NCI-H774 (cell line): Measurements from ENCODE around the gene MCF2L.
A peak's percentile ranks its signal among the peaks of the same experiment; 100 is the strongest.

Experiments used
- DNase-seq: peaks from one replicate; lab custom pipeline; 2025; lab: John Stamatoyannopoulos, UW

The MCF2L gene

DNA sequence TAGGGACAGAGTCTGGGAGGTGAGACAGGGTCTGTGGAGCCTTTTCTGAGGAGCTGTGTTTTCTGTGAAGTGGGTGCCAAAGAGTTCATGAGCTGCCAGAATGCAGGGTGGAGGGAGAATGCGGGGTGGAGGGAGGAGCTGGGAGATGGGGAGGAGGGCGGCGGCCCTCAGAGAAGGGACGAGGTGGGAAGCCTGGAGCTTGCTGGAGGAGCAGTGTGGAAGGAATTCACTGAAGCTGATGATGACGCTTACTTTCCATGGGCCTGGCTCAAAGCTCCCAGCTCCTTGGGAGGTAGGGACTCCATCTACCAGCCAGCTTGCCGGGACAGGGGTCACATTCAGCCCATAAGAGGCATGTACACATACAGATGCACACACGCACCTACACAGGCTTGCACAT, 62.5 kb downstream of the MCF2L start:
- DNase-seq, result no peak

DNA sequence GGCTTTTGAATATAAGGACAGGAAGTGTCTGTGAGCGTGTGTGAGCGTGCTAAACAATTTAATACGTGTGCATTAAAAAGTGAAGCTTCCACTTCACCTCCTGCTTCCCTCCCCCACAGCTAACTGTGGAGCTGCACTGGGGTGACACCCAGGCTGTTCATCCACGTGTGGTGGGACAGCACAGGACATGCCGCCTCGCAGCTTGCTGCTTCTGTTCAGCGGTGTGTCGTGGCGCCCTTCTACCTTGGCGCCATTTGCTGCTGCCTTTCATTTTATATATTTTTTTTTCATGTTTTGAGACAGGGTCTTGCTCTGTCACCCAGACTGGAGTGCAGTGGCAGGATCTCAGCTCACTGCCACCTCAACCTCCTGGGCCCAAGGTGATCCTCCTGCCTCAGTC, 63.3 kb downstream of the MCF2L start:
- no peak for DNase-seq

DNA sequence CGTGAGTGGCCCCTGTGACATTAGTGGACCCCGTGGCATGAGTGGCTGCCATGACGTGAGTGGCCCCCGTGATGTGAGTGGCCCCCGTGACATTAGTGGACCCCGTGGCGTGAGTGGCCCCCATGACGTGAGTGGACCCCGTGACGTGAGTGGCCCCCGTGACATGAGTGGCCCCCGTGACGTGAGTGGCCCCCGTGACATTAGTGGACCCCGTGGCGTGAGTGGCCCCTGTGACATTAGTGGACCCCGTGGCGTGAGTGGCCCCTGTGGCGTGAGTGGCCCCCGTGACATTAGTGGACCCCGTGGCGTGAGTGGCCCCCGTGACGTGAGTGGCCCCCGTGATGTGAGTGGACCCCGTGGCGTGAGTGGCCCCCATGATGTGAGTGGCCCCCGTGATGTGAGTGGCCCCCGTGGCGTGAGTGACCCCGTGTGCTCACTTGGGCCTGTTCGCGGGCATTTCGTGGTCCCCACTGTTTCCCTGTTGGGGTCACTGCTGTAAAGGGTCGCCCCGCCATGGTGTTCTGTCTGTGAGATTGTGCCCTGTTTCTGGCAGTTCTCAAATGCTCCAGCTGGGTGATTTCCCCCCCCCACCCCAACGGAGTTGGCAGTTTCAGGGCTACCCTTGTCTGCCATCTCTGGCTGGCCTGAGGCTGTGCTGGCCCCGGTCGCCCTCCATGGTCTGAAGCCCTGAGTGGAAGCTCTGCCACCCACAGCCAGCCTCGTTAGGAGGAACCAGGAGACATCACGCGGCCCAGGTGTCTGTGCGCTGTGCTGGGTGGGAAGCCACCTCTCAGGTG, 64.2 kb downstream of the MCF2L start:
- no peak for DNase-seq

DNA sequence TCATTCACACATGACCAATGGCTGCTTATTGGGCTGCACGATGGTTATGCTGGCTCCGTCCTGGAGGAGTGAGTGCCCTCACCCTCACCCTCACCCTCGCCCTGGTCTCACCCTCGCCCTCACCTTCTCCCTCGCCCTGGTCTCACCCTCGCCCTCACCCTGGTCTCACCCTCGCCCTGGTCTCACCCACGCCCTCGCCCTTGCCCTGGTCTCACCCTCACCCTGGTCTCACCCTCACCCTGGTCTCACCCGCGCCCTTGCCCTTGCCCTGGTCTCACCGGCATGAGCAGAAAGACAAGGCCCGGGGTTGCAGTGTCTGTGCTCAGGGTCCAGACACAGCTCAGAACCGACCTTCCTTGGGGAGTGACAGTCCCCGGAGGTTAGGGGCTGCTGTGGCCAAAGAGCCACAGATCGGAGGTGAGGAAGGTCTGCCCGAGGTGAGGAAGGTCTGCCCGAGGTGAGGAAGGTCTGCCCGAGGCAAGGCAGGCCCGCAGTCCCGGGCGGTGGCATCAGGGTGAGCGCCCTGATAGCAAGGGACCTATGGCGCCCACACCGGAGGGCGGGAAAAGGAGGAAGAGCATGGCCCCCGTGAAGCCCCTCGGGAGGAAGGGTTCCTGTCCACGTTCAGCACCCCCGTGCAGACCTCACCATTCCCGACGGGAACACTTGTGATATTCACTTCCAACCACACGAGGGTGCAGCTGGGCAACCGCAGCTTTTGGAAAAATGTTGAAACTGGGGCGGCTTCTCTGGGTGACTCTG, 65.6 kb downstream of the MCF2L start:
- DNase-seq, result peak; percentile 15

DNA sequence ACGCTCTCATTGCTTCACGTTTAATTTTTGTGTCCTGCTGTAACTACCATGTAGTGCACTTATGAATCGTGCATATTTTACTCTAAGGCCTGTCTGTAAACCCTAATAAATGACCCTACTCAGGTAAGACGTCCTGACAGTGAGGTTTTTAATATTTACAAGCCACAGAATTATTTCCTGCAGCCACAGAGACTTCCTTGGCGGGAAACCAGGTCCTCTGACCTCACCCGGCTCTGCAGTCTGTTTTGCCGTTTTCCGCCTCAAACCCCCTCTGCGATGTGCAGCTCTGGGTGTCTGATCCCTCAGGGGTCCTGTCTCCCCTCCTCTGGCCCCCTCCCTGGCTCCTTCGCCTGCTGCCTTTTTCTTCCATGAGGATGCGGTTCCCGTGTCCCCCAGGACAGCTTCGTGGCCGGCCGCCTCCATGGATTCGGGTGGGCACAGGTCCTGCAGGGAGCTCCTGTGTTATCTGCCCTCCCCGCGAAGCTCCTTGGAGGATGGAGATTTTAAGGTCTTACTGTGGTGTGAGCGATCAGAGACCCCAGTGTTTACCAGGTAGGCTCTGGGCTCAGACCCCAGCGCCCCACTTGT, 66.3 kb downstream of the MCF2L start:
- no peak for DNase-seq

DNA sequence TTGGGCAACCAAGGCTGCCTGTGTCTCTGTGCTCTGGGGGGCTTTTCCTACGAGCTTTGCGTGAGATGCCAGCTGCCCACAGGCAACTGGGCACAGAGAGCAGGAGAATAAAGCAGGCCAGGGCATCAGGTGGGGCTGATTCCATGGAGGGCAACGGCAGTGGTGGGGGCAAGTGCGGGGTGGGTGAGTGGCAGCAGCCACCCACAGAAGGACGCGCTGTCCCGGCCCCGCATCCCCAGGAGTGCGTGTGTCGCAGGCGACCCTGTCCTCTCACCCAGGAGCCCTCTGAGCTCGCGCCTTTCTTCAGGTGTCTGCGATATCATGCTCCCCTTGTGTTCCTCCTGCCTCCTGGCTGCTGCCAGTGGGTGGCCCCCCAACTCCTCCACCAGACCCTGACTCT, 67.4 kb downstream of the MCF2L start:
- no peak for DNase-seq

DNA sequence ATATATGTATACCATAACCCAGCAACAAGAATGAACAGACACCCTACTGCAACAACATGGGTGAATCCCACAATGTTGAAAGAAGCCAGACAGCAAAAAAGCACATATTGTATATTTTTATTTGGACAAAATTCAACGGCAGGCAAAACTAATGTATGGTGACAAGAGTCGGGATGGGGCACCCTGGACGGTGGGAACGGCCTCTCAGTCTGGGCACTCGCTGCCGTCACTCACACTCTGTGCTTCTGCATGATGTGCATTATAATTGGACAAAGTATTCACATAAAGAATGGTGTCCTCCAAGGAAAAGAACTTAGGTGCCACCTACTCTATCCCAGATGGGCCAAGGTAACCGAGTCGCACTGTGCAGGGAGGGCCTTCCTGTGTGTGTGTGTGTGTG, 71.0 kb downstream of the MCF2L start:
- DNase-seq, result no peak

DNA sequence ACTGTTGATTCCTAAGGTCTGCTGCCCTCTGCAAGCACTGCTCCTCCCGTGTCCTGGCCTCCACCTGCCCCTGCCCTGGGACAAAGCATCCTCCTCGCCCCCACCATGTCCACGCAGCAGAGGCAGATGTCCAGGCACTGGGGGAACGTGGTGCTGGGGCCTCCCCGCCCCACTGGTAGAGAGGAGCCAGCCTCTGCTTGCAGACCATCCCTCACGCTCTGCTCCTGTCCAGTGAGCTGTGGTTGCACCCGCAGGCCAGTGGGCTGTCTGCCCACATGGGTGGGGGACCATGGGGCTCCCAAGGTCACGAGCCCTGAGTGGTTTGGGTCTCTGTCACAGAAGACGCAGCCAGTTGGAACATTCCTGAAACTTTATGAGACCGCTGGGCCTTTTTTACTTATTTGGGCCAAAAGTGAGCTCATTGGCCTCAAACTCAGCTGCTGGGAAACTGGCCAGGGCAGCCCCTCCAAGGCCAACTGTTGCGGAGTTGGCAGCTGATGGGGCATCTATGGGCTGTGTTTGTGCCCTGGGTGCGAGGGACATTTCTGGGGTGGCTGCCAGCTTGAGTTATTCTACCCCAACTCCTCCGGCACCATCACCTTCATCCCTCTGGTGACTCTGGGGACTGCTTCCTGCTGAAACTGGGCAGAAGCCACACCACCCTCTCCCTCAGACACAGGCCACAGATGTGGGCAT, 71.7 kb downstream of the MCF2L start:
- DNase-seq, result no peak

DNA sequence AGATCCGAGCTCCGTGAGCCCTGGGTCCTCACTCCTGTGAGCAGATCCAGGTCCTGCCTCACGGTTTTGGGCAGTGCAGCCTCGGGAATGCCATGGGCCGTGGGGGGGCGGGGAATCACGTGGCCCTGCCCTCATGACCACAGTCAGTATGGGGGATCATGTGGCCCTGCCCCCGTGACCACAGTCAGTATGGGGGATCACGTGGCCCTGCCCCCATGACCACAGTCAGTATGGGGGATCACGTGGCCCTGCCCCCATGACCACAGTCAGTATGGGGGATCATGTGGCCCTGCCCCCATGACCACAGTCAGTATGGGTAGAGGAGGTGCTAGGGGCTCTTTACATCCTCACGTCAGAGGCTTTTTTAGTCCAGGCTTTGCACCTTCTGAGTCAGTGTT, 72.3 kb downstream of the MCF2L start:
- no peak for DNase-seq

DNA sequence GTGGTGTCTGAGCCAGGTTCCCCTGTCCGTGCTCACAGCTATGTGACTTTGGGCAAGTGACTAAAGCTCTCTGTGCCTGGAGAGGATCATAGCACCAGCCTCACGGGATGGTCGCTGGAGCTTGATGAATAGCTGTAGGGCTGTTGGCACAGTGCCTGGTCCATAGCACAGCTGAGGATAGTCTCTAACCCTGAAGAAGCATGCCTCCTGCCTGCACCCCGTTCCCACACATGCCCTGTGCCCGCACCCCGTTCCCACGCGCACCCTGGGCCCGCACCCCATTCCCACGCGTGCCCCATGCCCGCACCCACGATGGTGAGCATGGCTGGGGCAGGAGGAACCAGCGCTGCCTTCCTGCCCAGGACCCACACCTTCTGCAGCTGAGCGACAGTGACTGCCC, 72.9 kb downstream of the MCF2L start:
- no peak for DNase-seq

DNA sequence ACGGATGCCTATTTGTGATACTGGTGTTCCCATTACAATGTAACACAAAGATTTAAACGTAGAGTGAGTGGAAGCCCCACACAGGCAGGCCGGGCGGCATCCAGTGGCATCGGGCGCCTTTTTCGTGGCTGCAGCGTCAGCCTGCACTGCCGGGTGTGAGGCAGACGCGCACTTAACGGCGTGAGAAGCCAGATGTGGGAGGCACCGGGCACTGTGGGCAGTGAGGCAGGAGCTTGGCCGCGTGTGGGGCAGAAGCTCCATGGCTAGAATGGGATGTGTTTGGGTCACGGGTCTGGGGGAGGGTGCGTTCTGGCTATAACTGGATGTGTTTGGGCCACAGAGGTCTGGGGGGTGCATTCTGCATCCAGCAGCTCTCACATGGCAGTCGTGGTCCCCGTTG, 73.4 kb downstream of the MCF2L start:
- no peak for DNase-seq

DNA sequence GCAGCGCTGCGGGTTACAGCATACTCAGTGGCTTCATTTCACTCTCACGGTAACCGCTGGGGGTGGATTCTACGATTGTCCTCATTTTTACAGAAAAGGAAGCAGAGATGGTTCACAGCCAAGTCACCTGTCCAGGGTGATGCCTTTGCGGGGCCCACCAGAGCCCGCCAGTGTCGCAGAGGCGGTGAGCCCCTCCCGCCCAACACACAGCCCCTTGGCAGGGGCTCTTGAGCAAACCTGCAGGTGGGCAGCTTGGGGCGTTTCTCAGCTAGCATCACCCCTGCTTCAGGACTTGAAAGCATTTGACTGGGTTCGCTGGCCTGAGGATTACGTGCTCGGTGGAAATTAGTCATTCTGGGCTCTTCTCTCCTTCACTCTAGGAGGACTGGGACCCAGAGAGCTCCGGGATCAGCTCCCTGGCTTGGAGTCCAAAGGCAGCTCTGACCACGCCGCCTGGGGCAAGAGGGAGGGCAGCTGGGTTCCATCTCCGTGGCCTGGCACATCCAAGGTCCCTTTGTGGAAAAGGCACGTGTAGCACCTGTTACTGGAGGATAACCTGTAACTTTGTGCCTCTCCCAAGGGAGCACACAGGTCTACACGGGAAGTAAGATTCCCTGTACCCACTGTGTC, 74.1 kb downstream of the MCF2L start:
- no peak for DNase-seq

DNA sequence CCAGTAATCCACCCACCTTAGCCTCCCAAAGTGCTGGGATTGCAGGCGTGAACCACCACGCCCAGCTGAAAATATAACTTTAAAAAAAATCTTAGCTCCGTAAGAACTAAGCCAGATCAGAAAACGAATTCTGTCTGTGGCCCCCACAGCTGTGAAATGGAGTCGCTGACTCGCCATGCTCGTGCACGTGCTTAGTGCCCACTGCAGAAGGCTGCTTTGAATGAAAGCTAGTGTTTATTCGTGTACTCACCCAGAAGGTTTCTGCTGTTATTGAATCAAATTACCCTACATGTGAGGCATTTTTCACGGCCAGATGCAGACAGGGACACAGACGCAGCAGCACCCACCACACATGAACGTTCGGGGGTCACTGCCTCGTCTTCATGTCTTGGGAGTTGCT, 74.9 kb downstream of the MCF2L start:
- no peak for DNase-seq

DNA sequence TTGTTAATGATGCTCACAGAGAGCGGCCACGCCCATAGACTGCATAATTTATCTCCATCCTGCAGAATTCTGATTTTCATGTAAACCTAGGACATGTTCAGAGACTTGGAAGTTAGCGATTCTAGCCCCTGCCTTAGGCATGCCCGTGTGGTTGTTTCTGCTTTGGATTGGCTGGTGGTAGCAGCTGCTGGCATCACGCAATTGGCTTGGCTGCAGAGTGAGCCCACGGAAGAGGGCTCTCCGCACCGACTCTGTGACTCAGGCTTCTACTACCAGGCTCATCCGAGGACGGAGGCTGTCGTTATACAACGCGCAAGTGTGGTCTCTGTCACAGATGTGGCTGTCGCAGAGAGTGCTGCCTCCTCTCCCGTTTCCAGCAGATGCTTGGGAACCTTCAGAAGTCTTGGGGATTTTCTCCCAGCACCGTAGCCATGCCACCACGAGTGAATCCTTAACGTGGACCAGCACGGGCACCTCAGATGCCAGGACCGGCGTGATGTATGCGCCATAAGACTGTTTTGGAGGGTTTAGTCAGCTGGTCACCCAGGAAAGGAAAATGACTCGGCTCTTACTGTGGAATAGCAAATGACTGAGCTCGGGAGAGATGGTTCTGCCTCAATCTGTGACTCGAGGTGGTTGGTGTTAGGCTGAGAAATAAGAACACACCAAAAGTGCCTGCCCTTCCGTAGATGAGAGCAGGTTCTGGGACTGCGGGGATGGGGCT, 75.5 kb downstream of the MCF2L start:
- no peak for DNase-seq

DNA sequence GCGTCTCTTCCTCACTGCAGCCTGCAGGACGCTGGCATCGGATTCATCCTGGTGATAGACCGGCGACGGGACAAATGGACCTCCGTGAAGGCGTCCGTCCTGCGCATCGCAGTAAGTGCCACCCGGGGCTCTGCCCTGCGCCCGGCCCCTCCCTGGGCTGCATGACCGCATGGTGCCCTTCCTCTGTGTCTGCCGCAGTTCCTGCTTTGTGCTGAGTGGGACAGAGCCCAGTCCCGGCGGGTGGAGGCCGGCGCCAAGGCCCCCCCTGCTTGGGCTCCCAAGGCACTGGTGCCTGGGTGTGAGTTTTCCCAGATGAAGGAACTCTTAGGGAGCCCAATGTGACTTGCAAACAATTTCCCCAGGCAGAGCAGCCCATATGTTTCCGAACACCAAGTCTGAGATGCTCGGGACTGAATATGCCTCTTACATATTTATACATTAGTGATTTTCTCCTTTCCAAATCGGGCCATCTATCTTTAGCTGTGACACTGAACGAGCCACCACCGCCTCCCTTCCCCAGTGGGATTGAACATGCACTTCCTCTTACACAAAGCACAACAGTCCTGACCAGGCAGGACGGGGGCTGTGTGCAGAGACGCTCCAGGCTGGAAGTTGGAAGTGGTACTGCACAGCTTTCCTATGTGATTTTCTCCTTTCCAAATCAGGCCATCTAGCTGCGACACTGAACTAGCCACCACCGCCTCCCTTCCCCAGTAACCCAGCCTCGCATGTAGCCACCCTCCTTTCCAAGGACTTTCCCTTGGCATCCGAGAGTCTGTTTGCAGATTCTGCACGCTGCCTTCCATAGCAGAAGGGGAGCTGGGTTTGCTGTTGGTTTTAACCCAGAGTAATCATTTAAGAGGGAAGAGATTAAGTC, 76.5 kb downstream of the MCF2L start:
- no peak for DNase-seq

DNA sequence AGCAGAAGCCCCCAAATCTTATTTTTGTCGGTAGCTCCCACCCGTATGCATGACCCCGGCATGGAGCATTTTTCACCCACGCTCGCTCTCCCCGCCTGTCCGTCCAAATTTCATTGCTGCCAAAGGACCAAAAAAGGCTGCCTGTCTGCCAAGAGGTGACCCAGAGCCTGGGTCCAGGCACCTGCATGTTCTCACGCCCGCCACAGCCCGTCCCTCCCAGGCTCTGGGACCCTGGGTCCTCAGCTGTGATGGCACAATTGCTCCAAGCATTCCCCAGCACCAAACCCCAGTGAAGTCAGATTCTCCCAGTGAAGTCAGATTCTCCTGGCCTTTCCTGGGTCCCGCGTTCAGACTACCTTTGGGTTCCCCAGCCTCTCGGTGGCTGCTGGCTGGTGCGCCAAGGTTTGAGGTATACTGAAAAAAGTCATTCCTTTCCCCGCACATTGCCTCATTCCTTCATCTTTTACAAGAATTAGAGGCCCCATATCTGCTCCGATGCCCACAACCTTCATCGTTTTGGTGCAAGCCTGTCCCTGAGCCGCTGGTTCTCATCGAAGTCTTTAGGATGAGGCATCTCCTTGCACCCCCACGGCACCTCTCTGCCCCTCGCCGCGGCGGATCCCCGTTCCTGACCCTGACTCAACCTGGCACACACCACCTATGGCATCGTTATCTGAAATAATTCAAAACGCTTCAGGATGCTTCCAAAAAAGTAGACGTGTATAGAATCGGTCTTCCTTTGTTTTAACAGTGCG, 77.3 kb downstream of the MCF2L start:
- DNase-seq, result no peak

DNA sequence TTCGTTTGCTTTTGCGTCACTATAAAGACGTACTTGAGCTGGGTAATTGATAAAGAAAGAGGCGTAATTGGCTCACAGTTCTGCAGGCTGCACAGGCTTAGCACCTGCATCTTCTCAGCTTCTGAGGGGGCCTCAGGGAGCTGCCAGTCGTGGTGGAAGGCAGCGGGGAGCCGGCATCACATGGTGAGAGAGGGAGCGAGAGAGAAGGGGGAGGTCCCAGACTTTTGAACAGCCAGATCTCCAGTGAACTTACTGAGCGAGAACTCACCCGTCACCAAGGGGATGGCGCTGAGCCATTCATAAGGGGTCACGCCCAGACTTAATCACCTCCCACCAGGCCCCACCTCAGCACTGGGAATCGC, 77.8 kb downstream of the MCF2L start:
- DNase-seq, result no peak

DNA sequence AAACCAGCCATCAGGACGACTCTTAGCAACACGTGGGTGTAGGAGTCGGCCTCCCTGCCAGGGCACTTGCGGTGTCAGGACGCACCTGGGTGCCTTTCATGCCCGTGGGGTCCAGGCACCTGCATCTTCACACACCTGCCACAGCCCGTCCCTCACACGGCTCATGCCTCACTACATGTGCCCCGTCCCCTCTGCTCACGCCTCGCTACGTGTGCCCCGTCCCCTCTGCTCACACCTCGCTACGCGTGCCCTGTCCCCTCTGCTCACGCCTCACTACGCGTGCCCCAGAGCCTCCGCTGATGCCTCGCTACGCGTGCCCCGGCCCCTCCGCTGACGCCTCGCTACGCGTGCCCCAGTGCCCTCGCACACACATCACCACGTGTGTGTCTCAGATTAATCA, 78.6 kb downstream of the MCF2L start:
- DNase-seq, result no peak

DNA sequence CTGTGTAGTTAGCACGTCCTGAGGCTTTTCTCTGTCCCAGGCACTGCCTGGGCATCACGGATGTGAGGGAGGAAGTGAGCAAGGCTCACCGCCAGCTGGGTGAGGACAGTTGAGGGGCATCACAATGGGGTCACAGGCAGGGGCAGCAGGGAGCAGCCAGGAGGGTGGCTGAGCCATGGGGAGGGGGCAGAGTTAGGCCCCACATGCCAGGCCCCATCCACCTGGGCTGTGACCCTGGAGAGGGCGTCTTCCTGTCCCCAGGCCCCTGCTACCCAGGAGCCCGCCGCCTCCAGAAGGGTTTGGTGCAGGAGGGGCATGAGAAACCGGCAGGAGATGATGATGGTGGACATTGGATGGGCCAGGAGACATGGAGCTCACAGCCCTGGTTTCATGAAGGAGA, 79.8 kb downstream of the MCF2L start:
- no peak for DNase-seq

DNA sequence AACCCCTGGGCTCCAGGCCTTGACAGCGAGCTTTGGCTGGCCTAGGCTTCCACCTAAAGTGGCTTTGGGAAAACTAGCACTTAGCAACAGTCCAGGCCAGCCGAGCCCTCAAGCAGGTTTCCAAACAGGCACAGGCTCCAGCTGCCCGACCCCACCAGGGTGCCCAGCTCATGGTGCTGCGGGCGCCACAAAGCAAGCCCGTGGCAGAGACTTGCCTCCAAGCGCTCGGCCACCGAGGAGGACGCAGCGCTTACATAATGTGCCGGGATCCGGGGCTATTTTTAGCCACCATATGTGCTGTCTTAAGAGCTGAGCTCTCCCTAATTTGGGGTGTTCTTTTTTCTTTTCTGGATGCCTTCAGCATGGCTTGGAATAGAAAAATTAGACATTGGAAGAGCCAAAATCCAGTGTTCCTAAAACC, 80.5 kb downstream of the MCF2L start:
- no peak for DNase-seq
